HS-27A (cell line): ENCODE data around the gene ZBTB20.

ENCODE experiments used
- DNase-seq: peaks from one replicate; pipeline ENCODE4 v3.0.0-alpha.2; 2012; ENCODE audit warnings: low read depth, missing footprints

ZBTB20 gene

GRCh38 chr3:114519415-114519814 lies 627.7 kb downstream of the ZBTB20 start:
- DNase-seq = no peak

DNA sequence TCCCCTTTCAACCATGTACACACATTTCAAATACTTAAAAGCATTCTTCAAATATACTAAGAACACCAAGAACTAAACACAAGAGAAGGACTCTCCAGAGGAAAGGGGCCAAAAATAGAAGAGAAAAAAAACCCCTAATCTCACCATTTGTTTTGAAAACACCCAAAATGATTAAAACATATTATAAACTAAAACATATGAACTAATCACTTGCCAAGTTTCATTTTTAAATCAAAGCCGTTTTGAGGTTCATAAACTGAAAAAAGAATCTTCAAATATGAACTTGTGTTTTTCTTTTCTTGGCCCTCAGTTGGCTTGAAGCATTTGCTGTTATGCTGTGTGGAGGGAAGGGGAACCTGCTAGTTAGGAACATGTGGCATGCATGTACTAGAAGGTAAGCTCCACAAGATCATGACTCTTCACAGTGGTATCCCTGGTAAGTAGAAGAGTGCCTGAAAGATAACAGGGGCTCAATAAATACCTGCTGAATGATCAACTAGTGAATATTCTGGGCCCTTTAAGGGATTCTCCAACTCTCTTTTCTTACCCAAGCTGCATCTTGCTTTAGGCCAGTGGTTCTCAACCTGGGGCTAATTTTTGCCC lies 628.8 kb downstream of the ZBTB20 start:
- DNase-seq = no peak

DNA sequence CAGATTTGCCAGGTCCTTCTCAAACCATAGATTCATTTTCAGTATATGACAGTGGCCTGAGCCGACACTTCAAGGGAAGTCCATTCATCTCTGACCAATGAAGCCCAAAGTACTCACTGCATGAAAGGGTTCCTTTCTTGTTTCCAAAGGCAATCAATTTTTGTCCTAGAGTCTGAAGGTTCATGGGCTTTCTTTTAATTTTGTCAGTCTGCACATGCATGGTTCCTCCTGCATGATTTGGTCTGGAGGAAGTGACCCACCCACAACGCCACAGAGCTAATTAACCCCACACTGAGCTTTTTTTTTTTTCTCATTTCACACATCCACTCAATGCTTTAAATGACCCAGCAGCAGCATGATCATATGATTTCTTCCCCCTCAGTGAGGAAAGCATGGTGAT lies 636.9 kb downstream of the ZBTB20 start:
- DNase-seq = no peak

- no peak for DNase-seq
Observed at GRCh38 chr3:114509756-114510155, 637.3 kb downstream of the ZBTB20 start.

DNA sequence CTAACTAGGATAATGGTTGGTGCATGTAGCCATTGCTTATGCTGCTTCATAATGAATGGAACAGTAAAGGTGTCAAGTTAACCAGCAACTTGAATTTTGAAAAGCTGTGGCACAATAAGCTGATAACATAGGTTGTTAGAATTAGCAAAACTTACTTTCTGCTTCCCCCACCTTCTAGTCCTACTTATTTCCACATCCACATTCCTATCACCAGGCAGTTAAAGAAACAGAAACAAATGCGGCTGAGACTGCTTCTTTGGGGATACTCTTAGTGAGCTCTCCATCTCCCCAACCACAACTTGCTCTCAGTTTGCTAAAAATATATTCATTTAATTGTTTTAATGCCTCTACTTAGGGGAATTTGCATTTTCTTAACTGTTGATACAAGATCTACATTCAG lies 638.1 kb downstream of the ZBTB20 start:
- DNase-seq = no peak

GRCh38 chr3:114508208-114508607 lies 638.9 kb downstream of the ZBTB20 start:
- DNase-seq = no peak

DNA sequence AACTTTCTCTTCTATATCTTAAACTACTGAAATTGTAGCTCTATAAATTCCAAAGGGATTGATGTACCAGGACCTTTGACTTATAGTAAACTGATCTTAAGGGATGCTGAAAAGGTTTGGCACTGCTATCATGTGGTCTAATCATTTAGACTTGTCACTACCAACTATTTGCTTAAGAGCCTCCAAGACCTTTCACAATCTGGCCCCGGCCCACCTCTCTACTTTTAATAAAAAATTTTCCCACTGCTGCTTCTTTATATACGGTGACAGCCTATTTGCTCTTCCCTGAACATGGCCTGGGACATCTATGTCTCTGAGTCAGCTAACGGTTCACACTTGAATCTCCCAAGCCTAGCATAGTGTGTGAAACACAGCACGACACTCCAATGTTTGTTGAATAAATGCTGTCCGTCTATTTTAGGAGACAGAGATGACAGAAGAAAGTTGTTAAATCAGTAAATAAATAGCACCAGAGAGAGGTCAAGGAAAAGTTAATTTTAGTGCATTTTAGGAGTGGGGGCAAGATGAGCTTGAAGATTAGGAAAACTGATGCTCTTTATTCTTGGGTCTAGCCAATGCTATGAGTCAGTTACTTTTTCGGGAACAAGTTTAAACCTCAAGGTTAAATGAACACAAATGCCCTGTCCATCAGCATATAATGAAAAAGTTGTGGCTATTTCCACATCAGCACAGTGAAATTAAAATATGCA lies 640.3 kb downstream of the ZBTB20 start:
- no peak for DNase-seq

GRCh38 chr3:114504941-114505628 lies 642.0 kb downstream of the ZBTB20 start:
- DNase-seq = no peak

DNA sequence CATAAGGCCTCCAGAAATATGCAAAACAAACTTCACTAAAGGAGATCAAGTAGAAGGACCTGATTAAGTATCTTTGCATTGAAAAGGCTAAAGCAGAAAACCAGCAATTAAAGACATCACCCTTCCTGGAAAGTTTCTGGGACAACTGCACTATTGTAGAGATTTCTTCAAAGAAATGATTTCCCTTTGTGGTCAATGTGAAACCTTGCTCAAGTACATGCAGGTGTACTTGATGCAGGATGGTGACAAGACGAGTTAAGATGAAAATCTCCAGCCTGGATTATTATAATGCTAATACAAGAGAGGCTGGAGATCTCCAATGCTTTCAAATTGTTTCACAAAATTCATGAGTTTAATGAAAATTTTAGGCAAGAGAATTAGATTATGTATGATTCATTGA lies 644.9 kb downstream of the ZBTB20 start:
- no peak for DNase-seq

DNA sequence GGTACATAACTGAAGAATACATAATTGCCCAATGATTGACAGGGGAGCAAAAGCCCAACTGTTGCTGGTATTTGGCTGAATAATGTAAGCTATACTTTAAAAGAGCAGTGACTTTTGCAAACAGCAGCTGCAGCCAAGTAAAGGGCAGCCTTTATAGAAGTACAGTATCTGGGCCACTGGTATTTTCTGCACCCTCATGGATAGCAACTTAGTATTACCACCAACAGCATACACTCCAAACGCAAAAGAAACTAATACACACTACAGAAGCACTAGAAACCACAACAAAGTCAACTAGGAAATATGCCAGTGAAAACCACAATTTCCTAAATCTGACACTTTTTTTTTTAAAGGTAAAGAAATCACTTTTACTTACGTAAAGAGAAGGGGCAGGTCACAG lies 647.1 kb downstream of the ZBTB20 start:
- DNase-seq = peak; percentile 15

- DNase-seq = peak; percentile 17
Observed at GRCh38 chr3:114498539-114499370, 648.3 kb downstream of the ZBTB20 start.

DNA sequence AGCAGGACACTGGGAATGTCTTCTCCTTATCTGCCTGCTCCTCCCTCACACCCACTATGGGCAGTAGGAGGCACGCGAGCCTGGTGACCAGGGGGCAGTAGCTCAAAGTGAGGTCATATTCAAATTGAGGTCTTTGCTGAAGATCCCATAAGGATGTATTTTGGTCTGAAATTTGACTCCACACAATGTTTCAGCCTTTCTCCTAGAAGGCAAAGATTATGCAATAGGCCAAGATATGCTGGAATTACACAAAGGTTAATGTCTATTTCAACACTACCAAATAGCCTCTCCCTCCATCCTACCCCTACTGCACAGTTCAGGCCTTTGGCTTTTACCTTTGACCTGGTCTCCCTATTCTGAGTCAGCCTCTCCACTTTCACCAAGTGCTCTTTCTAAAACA lies 650.2 kb downstream of the ZBTB20 start:
- peak; percentile 22 for DNase-seq

GRCh38 chr3:114496466-114496865 lies 650.6 kb downstream of the ZBTB20 start:
- peak; percentile 9 for DNase-seq

GRCh38 chr3:114496021-114496434 lies 651.1 kb downstream of the ZBTB20 start:
- peak; percentile 72 for DNase-seq

GRCh38 chr3:114494498-114494897 lies 652.6 kb downstream of the ZBTB20 start:
- no peak for DNase-seq

- DNase-seq = no peak
Observed at GRCh38 chr3:114490829-114491228, 656.3 kb downstream of the ZBTB20 start.

DNA sequence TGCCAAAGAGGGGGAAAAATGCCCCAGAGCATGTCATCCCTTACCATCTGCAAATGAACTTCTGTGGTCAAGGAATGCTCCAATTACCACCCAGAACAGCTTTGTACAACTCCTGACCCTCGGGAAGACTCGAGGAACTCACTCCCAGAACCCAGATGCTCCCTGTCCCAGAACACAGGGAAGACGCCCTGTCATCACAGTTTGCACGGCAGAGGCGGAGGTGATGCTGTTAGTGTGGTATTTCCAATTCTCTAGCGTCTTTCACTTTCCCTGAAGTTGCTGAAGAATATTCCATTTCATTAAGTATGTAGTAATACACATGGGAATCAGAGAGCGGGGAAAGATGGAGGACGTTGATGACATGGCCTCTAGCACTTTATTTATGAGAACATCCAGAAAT lies 659.6 kb downstream of the ZBTB20 start:
- DNase-seq = no peak

DNA sequence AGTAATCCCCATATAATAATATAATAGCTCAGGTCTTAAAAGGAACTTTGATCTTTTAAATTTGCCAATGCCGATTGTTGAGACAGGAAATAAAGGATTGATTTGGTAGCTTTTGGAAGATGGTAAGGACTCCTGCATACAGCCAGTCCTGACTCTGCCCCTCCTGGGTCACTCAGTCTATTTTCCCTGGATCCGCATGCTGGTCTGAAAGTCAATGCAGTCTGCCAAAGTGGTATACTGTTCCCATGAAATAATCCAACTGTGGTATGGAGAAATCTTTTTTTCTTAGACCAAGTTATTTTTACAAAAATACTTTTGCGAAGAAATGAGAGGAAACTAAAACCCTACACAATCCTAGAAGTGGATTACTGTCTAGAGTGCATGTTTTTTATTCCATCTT lies 662.2 kb downstream of the ZBTB20 start:
- DNase-seq = no peak

DNA sequence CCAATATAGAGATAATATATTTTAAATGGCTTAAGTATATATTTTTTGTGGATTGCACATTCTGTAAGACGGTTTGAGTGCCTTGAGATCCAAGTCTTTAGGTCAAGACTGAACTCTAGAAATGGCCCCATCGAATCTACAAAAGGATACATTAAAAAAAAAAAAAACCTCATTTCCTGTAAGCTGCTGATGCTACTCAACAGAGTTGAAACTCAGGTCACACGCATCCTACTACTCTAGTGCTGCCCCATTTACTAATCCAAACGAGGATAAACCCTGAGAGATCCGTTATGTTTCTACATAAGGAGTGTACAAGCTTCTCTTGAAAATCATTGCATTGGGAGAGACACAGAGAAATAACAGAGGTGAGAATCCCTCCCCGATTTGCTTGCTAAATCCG lies 666.0 kb downstream of the ZBTB20 start:
- DNase-seq = no peak

GRCh38 chr3:114480442-114480841 lies 666.6 kb downstream of the ZBTB20 start:
- DNase-seq = no peak

GRCh38 chr3:114478801-114479200 lies 668.3 kb downstream of the ZBTB20 start:
- no peak for DNase-seq

- no peak for DNase-seq
Observed at GRCh38 chr3:114476511-114476910, 670.6 kb downstream of the ZBTB20 start.
